ENCODE data around the gene PRPSAP1. TPM values are rescaled to one million over a fixed set of nuclear protein-coding genes. Genes with fewer than 3 reads are reported as not detected.
"Not testable (repeated sequence)": the region's sequence is repeated elsewhere in the genome, so short reads cannot be mapped to it uniquely, and the experiment has no call there.

The PRPSAP1 gene
- total RNA-seq, 1 donor from 2014 or later = 31.9 TPM

- ATAC-seq (ENCODE audit: poor library complexity) = no peak
- intact Hi-C loops (cut with DNase I) = no loop called here
- DNase-seq = no peak
Observed at GRCh38 chr17:76336756-76337412, 16.8 kb downstream of the PRPSAP1 start.

GRCh38 chr17:76335716-76336381, 17.9 kb downstream of the PRPSAP1 start:
- intact Hi-C loops (cut with DNase I) = no loop called here
- ATAC-seq (ENCODE audit: poor library complexity) (no peak), DNase-seq (no peak)

GRCh38 chr17:76333673-76334505, 19.8 kb downstream of the PRPSAP1 start:
- ATAC-seq (ENCODE audit: poor library complexity) (no peak), DNase-seq (no peak)
- intact Hi-C loops (cut with DNase I) = no loop called here

GRCh38 chr17:76331083-76331482, 22.6 kb downstream of the PRPSAP1 start:
- intact Hi-C loops (cut with DNase I) = no loop called here
- DNase-seq = no peak
- no peak for ATAC-seq (ENCODE audit: poor library complexity)

GRCh38 chr17:76329664-76330063, 24.1 kb downstream of the PRPSAP1 start:
- DNase-seq (no peak), ATAC-seq (ENCODE audit: poor library complexity) (no peak)
- intact Hi-C loops (cut with DNase I) = no loop called here

- ATAC-seq (ENCODE audit: poor library complexity) (no peak), DNase-seq (no peak)
- intact Hi-C loops (cut with DNase I) = no loop called here
Observed at GRCh38 chr17:76327696-76328095, 26.0 kb downstream of the PRPSAP1 start.

- no peak for ATAC-seq (ENCODE audit: poor library complexity)
Observed at GRCh38 chr17:76326306-76326705, 27.4 kb downstream of the PRPSAP1 start.

GRCh38 chr17:76318586-76318985, 35.1 kb downstream of the PRPSAP1 start:
- no peak for DNase-seq
- intact Hi-C loops (cut with DNase I) = no loop called here
- no peak for ATAC-seq (ENCODE audit: poor library complexity)

More at GRCh38 chr17:76326306-76326705, 27.4 kb downstream of the PRPSAP1 start:
- intact Hi-C loops (cut with DNase I) = no loop called here
- DNase-seq = no peak

- intact Hi-C loops (cut with DNase I) = no loop called here
- DNase-seq (no peak), ATAC-seq (ENCODE audit: poor library complexity) (no peak)
Observed at GRCh38 chr17:76317535-76317934, 36.2 kb downstream of the PRPSAP1 start.

GRCh38 chr17:76314392-76315227, 39.1 kb downstream of the PRPSAP1 start:
- no peak for DNase-seq
- intact Hi-C loops (cut with DNase I) = no loop called here
- ATAC-seq (ENCODE audit: poor library complexity) = no peak

GRCh38 chr17:76312735-76313134, 41.0 kb downstream of the PRPSAP1 start:
- no peak for ATAC-seq (ENCODE audit: poor library complexity)

GRCh38 chr17:76309461-76309860, 44.3 kb downstream of the PRPSAP1 start:
- intact Hi-C loops (cut with DNase I) = no loop called here
- DNase-seq (no peak), ATAC-seq (ENCODE audit: poor library complexity) (no peak)

More at GRCh38 chr17:76312735-76313134, 41.0 kb downstream of the PRPSAP1 start:
- DNase-seq = no peak
- intact Hi-C loops (cut with DNase I) = no loop called here

GRCh38 chr17:76307966-76308338, 45.8 kb downstream of the PRPSAP1 start, which contains the start of gene QRICH2:
QRICH2 (minus strand) TSS chr17:76308276; CDS start chr17:76307998, 278 bp downstream.
- intact Hi-C loops (cut with DNase I) = no loop called here
- ATAC-seq (ENCODE audit: poor library complexity) = no peak
- DNase-seq = no peak

GRCh38 chr17:76307299-76307965, 46.3 kb downstream of the PRPSAP1 start:
- no peak for ATAC-seq (ENCODE audit: poor library complexity)

GRCh38 chr17:76305135-76305454, 48.6 kb downstream of the PRPSAP1 start:
- ATAC-seq (ENCODE audit: poor library complexity); DNase-seq; intact Hi-C loops (cut with DNase I): not testable (repeated sequence)

More at GRCh38 chr17:76307299-76307965, 46.3 kb downstream of the PRPSAP1 start:
- intact Hi-C loops (cut with DNase I) = no loop called here
- no peak for DNase-seq

GRCh38 chr17:76304226-76305134, 49.2 kb downstream of the PRPSAP1 start:
- ATAC-seq (ENCODE audit: poor library complexity) = no peak
- no peak for DNase-seq
- intact Hi-C loops (cut with DNase I) = loop anchor here (5.0 kb wide), 1 partner anchor 203 kb away; no protein-coding TSS in a partner anchor

- ATAC-seq (ENCODE audit: poor library complexity) (no peak), DNase-seq (no peak)
- intact Hi-C loops (cut with DNase I) = loop anchor here (5.0 to 10.0 kb wide), 2 partner anchors 175 to 283 kb away; no protein-coding TSS in a partner anchor
Observed at GRCh38 chr17:76297436-76297835, 56.3 kb downstream of the PRPSAP1 start.
